GM21619 (cell line): ENCODE measurements around the gene TRIM41.
"Not testable (repeated sequence)": the region's sequence is repeated elsewhere in the genome, so short reads cannot be mapped to it uniquely, and the experiment has no call there.

ENCODE experiments used
- ATAC-seq: cut with Tn5 transposase; IDR thresholded peaks from one replicate; pipeline ENCODE4 v1.9.1; 2021; ENCODE audit not compliant: unreplicated experiment

TRIM41 gene

GRCh38 chr5:181282874-181283273 is 59.8 kb downstream of the TRIM41 start:
- ATAC-seq = no peak

- no peak for ATAC-seq
These were observed 60.3 kb downstream of the TRIM41 start for GRCh38 chr5:181283347-181283746.

DNA sequence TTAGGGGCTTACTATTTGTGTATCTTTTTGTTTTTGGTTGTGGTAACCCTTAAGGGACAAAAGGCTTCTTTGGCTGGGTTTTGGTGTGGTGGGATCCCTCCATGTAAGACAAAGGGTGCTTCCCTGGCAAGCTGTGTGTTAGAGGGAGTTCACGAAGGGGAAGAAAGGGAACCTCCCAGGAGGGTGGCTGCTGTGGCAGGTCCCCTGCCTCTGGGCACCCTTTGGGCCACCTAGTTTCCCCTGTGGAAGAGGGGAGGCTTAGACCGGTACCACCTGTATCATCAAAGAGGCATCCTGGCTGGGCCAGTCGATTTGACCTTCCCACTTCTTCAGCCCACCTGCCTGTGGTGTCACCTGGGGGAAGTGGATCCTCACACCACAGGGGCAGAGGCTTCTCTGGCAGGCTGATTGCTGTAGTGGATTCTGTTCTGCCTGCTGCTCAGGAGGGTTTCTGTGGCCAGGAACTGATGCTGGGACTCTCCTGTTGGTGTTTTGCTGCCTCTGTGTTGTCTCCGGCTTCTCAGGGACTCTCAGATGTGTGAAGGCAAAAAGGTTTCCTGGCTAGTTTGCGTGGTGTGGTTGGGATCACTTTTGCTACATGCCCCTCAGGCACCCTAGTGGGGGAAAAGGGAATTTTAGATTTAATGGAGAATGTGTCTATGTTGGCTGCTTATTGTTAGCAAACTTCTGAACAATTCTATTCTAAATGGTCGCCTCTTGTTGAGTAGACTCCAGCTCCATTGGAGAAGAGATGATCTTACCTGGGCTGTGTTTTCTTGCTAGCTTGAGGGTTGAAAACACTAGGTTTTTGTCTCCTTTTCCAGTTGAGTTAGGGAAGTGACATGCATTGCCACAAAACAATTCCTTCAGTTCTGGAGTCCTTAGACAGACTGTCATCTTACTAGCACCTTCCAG is 61.0 kb downstream of the TRIM41 start:
- ATAC-seq = not testable (repeated sequence)
